ENCODE measurements around the gene PSMD6.

The PSMD6 gene

GRCh38 chr3:64064804-64065203 lies 41.5 kb upstream of the PSMD6 start:
- no peaks in the 10 kb centered on the region for H3K36me3 ChIP-seq (ENCODE audit: control insufficient read depth, insufficient read depth, low read length)
- no peak overlapping the region for H3K27ac ChIP-seq
- no peaks in the 10 kb centered on the region for H3K79me2 ChIP-seq
- no peaks in the 10 kb centered on the region for H3K27me3 ChIP-seq (ENCODE audit: control insufficient read depth, insufficient read depth, low read length)
- no peak for TF ChIP-seq CTCF (IDR thresholded peaks at IDR 0.05)
- no peak overlapping the region for H3K4me2 ChIP-seq (ENCODE audit: low read length)
- H3K9ac ChIP-seq: no peak overlapping the region
- no peak overlapping the region for H3K4me3 ChIP-seq (ENCODE audit: low read depth, low read length)
- no peak overlapping the region for H2AFZ ChIP-seq
- peaks cover 5% of the 10 kb centered on the region for H3K4me1 ChIP-seq
- H3K9me3 ChIP-seq (ENCODE audit: control insufficient read depth, low read length): no peaks in the 10 kb centered on the region

GRCh38 chr3:64063983-64064438 lies 40.7 kb upstream of the PSMD6 start:
- no peak overlapping the region for H3K27ac ChIP-seq
- H3K4me3 ChIP-seq (ENCODE audit: low read depth, low read length): no peak overlapping the region
- peaks cover 5% of the 10 kb centered on the region for H3K4me1 ChIP-seq
- H3K36me3 ChIP-seq (ENCODE audit: control insufficient read depth, insufficient read depth, low read length): no peaks in the 10 kb centered on the region
- no peak overlapping the region for H3K4me2 ChIP-seq (ENCODE audit: low read length)
- no peaks in the 10 kb centered on the region for H3K27me3 ChIP-seq (ENCODE audit: control insufficient read depth, insufficient read depth, low read length)
- H3K79me2 ChIP-seq: no peaks in the 10 kb centered on the region
- H3K9me3 ChIP-seq (ENCODE audit: control insufficient read depth, low read length): no peaks in the 10 kb centered on the region
- no peak overlapping the region for H2AFZ ChIP-seq
- H3K9ac ChIP-seq: no peak overlapping the region
- TF ChIP-seq CTCF (IDR thresholded peaks at IDR 0.05): no peak

GRCh38 chr3:64063207-64063982 lies 40.1 kb upstream of the PSMD6 start:
- no peak for TF ChIP-seq CTCF (IDR thresholded peaks at IDR 0.05)
- no peak overlapping the region for H3K4me2 ChIP-seq (ENCODE audit: low read length)
- no peaks in the 10 kb centered on the region for H3K36me3 ChIP-seq (ENCODE audit: control insufficient read depth, insufficient read depth, low read length)
- no peaks in the 10 kb centered on the region for H3K79me2 ChIP-seq
- H3K27ac ChIP-seq: no peak overlapping the region
- H3K4me3 ChIP-seq (ENCODE audit: low read depth, low read length): no peak overlapping the region
- H3K4me1 ChIP-seq: peaks cover 5% of the 10 kb centered on the region
- no peak overlapping the region for H2AFZ ChIP-seq
- no peaks in the 10 kb centered on the region for H3K9me3 ChIP-seq (ENCODE audit: control insufficient read depth, low read length)
- no peaks in the 10 kb centered on the region for H3K27me3 ChIP-seq (ENCODE audit: control insufficient read depth, insufficient read depth, low read length)
- H3K9ac ChIP-seq: no peak overlapping the region

- Histone ChIP-seq H3K79me2 (no peaks in the 10 kb centered on the region), H3K4me2 (ENCODE audit: low read length) (no peak overlapping the region)
These were observed 38.3 kb upstream of the PSMD6 start for GRCh38 chr3:64061628-64062027.

More at GRCh38 chr3:64061628-64062027, 38.3 kb upstream of the PSMD6 start:
- H3K27ac ChIP-seq: no peak overlapping the region
- no peak overlapping the region for H3K4me3 ChIP-seq (ENCODE audit: low read depth, low read length)
- H3K4me1 ChIP-seq: no peaks in the 10 kb centered on the region
- no peak for TF ChIP-seq CTCF (IDR thresholded peaks at IDR 0.05)
- H3K27me3 ChIP-seq (ENCODE audit: control insufficient read depth, insufficient read depth, low read length): no peaks in the 10 kb centered on the region
- H3K9me3 ChIP-seq (ENCODE audit: control insufficient read depth, low read length): no peaks in the 10 kb centered on the region
- H2AFZ ChIP-seq: no peak overlapping the region
- H3K9ac ChIP-seq: no peak overlapping the region
- H3K36me3 ChIP-seq (ENCODE audit: control insufficient read depth, insufficient read depth, low read length): no peaks in the 10 kb centered on the region

All from parathyroid adenoma (tissue), 2 donors.